Kidney (tissue), 14 donors: ENCODE measurements around the gene SF3B4. TPM values are rescaled to one million over a fixed set of nuclear protein-coding genes. Genes with fewer than 3 reads are reported as not detected.
A peak's percentile ranks its signal among the peaks of the same experiment; 100 is the strongest.

Experiments
- DNase-seq, 5 donors: peaks; one replicate each; pipeline ENCODE4 v3.0.0-alpha.2; 2013 to 2020
- FAIRE-seq: peaks from 2 replicates; lab custom pipeline; 2012; peaks lifted over from hg19 to GRCh38; lab: Jason Lieb, UNC
- H3K27ac ChIP-seq, 2 donors: one replicate each; pipeline ENCODE4 v1.7.0; 2013; ENCODE audit warnings: low read depth in 2 of 2, low read length in 2 of 2, inconsistent platforms in 1 of 2
- H3K27me3 ChIP-seq: one replicate; pipeline ENCODE4 v1.7.1; 2013; ENCODE audit warnings: low read length, inconsistent platforms; ENCODE audit not compliant: control insufficient read depth, insufficient read depth
- H3K36me3 ChIP-seq, 3 donors: one replicate each; pipeline versions ENCODE4 v1.7.0 to v1.7.1; 2013; ENCODE audit warnings: low read length in 3 of 3, control low read depth in 1 of 3, inconsistent platforms in 1 of 3; ENCODE audit not compliant: insufficient read depth in 3 of 3, control insufficient read depth in 2 of 3
- H3K4me1 ChIP-seq, 3 donors: one replicate each; pipeline versions ENCODE4 v1.7.0 to v1.7.1; 2013; ENCODE audit warnings: low read length in 3 of 3, inconsistent platforms in 1 of 3, low read depth in 1 of 3; ENCODE audit not compliant: control insufficient read depth in 2 of 3, insufficient read depth in 2 of 3
- H3K4me3 ChIP-seq, 3 donors: one replicate each; pipeline versions ENCODE4 v1.7.0 to v1.8.1; 2013; ENCODE audit warnings: low read length in 3 of 3, control low read depth in 1 of 3, inconsistent platforms in 1 of 3
- H3K9ac ChIP-seq, 3 donors: one replicate each; pipeline versions ENCODE4 v1.7.0 to v1.7.1; 2013; ENCODE audit warnings: low read length in 3 of 3, control low read depth in 1 of 3, inconsistent platforms in 1 of 3
- H3K9me3 ChIP-seq, 3 donors: one replicate each; pipeline versions ENCODE4 v1.7.0 to v1.7.1; 2013; ENCODE audit warnings: low read length in 3 of 3, control low read depth in 1 of 3, inconsistent platforms in 1 of 3; ENCODE audit not compliant: control insufficient read depth in 2 of 3, insufficient read depth in 1 of 3
- intact Hi-C: fragments of 100-400 bp; cut with DNase I; formaldehyde crosslinking; loops from one replicate; pipeline ENCODE4 v1.11.1; 2022
- polyA plus RNA-seq: library from polyadenylated mRNA; stranded (reverse); fragments of 350-450 nt; fragmentation: Illumina TruSeq; extraction: RNeasy Lipid Tissue Mini Kit (QIAGEN cat#74804); gene quantifications from one replicate; pipeline ENCODE4 v1.2.3, GENCODE V29; 2014; ENCODE audit warnings: low read depth, low replicate concordance; ENCODE audit not compliant: insufficient read depth
- total RNA-seq: library from RNA; stranded (reverse); fragmentation: NEBNext Ultra II Directional; extraction: Animal tissue kit (Norgen Biotek cat#: 25700); gene quantifications from one replicate; pipeline ENCODE4 v1.2.1, GENCODE V29; 2021
- TF ChIP-seq, protein P1 (sequence below): IDR thresholded peaks from 3 replicates; pipeline ENCODE4 v1.5.1; 2012; ENCODE audit warnings: mild to moderate bottlenecking, moderate library complexity, borderline replicate concordance; ENCODE audit not compliant: insufficient read depth; ENCODE audit errors: extremely low read depth
- donor health status: control.
- donor health status: control.
- donor health status: control.
- donor health status: control.
- donor health status: control.
- donor health status: DM: yes; HTN: yes; CAD: no.
- donor health status: Normal renal cell carcinoma (clear cell type).

SF3B4 gene
- total and polyA plus RNA-seq, 2 donors from 2014 or later, result 40.6 to 55.0 TPM

DNA sequence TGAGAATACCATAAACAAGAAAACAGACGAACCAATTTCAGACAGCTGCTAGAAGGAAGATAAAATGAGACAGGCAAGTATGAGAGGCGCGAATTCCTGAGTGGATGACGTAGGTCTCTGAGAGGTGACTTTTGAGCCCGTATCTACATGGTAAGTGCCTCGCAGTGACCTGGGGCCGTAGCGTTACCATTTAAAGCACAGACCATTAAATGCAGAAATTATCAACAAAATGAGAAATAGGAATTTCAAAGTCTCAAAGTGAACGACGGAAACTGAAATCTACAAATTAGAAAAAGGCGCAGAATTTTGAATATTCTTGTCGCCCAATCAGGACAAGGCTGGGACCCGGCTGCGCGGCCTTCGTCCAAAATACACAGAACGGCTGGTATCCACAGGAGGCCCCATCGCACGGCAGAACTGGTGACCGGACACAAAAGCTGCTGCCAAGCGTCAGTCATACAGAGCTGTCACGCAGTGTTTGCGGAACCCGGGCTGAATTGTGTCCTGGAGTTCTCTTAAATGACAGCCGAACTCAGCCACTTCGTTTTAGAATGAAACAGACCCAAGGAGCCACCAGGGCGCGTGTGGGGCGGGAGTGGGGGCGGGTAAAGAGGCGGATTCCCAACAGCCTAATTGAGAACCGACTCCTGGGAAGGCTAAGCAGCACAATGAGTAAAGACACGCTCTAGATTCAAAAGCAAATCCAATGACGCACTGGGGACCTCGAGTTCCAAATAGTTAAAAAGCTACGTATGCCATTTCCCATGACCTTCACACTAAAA is 42.1 kb downstream of the SF3B4 start:
- Histone ChIP-seq H3K36me3 (no peaks in the 10 kb centered on the region), H3K4me3 (peak overlapping the region; percentile 64 to 95 (median 94)), H3K9ac (peak overlapping the region; percentile 61 to 99 (median 90)), H3K27me3 (no peaks in the 10 kb centered on the region), H3K27ac (peak overlapping the region; percentile 94 to 98), H3K4me1 (peaks cover 0 to 11% (median 8%) of the 10 kb centered on the region in 3 donors), H3K9me3 (no peaks in the 10 kb centered on the region)
- peak; percentile 88 to 95 (median 93) for DNase-seq
- TF ChIP-seq, protein P1, sequence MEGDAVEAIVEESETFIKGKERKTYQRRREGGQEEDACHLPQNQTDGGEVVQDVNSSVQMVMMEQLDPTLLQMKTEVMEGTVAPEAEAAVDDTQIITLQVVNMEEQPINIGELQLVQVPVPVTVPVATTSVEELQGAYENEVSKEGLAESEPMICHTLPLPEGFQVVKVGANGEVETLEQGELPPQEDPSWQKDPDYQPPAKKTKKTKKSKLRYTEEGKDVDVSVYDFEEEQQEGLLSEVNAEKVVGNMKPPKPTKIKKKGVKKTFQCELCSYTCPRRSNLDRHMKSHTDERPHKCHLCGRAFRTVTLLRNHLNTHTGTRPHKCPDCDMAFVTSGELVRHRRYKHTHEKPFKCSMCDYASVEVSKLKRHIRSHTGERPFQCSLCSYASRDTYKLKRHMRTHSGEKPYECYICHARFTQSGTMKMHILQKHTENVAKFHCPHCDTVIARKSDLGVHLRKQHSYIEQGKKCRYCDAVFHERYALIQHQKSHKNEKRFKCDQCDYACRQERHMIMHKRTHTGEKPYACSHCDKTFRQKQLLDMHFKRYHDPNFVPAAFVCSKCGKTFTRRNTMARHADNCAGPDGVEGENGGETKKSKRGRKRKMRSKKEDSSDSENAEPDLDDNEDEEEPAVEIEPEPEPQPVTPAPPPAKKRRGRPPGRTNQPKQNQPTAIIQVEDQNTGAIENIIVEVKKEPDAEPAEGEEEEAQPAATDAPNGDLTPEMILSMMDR, result no peak
- intact Hi-C loops, result no loop called here
- no peak for FAIRE-seq

DNA sequence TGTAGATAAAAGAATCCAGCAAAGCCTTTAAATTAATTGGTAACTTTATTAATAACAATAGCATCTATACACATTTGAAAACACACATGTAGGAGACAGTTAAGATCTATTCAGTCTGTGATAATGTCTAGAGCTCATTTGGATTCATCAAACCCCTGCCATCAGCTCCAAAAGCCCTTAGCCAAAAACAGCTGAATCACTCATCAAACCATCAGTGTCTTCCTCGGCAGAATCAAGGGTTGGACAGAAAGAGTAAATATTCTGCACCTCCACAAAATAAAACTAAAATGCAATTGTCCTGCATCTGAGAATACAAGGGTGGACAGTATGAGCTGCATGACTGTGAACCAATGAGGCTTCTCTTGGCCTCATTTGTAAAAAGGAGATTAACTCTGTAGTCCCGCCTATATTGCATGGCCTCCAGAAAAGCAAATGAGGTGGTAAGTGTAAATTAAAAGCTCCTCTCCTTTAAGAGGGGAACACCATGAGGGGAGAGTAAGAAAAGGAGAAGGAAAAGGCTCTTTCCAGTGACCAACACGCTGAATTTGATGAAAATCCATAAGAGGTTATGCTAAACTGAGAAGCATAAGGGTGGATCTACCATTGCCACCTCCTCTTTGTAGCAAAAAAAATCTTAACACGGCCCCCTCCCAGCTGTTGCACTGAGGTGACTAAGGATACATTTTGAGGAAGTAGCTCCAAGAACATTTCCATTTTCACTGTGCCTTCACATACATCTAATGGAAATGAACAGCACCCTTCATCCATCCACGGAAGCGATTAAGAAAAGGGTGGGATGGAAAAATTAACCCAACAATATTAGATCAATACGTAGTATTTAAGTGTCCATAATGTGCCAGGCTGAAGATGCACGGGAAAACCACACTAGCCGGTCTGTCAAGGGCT is 42.9 kb downstream of the SF3B4 start:
- peak overlapping the region; percentile 94 to 98 for H3K27ac ChIP-seq
- H3K9ac ChIP-seq, result peak overlapping the region; percentile 27 to 99 (median 90)
- intact Hi-C loops, result no loop called here
- H3K27me3 ChIP-seq, result no peaks in the 10 kb centered on the region
- peaks cover 0 to 11% (median 8%) of the 10 kb centered on the region in 3 donors for H3K4me1 ChIP-seq
- no peaks in the 10 kb centered on the region for H3K9me3 ChIP-seq
- no peaks in the 10 kb centered on the region for H3K36me3 ChIP-seq
- FAIRE-seq (no peak), DNase-seq (peak in 4 of 5 donors; percentile 43 to 80 (median 62))
- TF ChIP-seq, protein P1, result no peak
- peak overlapping the region; percentile 64 to 95 (median 94) for H3K4me3 ChIP-seq

DNA sequence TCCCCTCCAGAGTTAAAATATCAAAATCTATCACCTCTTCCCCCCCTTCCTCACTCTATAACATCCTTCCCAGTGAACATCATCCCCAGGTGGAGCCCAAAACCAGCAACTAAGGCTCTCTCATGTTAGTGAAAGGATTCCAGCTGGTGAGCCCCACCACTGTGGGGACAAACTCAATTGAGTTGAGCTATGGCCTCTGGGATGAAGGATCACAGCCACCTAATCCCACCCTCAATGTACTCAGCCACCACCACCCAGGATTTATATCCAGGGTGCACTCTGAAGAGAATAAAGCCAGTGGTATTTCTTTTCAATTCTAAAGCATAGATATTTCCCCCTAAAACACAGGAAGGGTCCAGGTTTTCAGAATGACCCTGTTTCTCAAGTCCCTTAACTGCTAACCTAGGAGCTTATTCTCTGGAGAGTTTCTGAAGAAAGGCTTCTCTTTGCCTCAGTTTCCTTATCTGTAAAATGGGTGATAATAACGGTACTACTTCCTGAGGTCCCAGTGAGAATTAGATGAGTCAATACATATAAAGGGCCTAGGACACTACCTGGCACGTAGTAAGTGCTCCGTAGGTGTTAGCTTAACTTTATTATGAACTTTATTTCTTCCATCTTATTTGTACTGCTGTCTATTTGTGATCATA is 43.9 kb downstream of the SF3B4 start:
- H3K36me3 ChIP-seq, result no peaks in the 10 kb centered on the region
- TF ChIP-seq, protein P1, result no peak
- no peak for FAIRE-seq
- peaks cover 0 to 8% (median 8%) of the 10 kb centered on the region in 3 donors for H3K4me1 ChIP-seq
- no peak overlapping the region for H3K4me3 ChIP-seq
- H3K27me3 ChIP-seq, result no peaks in the 10 kb centered on the region
- DNase-seq, result peak in 1 of 5 donors; percentile 23
- H3K27ac ChIP-seq, result no peak overlapping the region
- intact Hi-C loops, result no loop called here
- H3K9ac ChIP-seq, result no peak overlapping the region
- no peaks in the 10 kb centered on the region for H3K9me3 ChIP-seq
